Osteoblast (primary cell): Measurements from ENCODE around the gene SEPTIN5. TPM values are rescaled to one million over a fixed set of nuclear protein-coding genes. Genes with fewer than 3 reads are reported as not detected.

Source experiments
- DNase-seq: peaks from one replicate; pipeline ENCODE4 v3.0.0; 2011; ENCODE audit warnings: low spot score, mixed read lengths; ENCODE audit not compliant: insufficient read length; ENCODE audit errors: missing footprints
- H2AFZ ChIP-seq: 2 replicates; pipeline ENCODE4 v1.6.0; 2011; ENCODE audit warnings: mild to moderate bottlenecking, low read length
- H3K27ac ChIP-seq: 2 replicates; pipeline ENCODE4 v1.5.1; 2011; ENCODE audit warnings: mild to moderate bottlenecking, low read depth, low read length, moderate library complexity
- H3K27me3 ChIP-seq: 2 replicates; pipeline ENCODE4 v1.6.0; 2012; ENCODE audit warnings: mild to moderate bottlenecking, control low read depth, inconsistent platforms, low read length, moderate library complexity; ENCODE audit not compliant: insufficient read depth
- H3K36me3 ChIP-seq: 2 replicates; pipeline ENCODE4 v1.5.1; 2011; ENCODE audit warnings: mild to moderate bottlenecking, low read length, control low read depth, moderate library complexity; ENCODE audit not compliant: insufficient read depth
- H3K4me1 ChIP-seq: 2 replicates; pipeline ENCODE4 v1.5.1; 2011; ENCODE audit warnings: mild to moderate bottlenecking, low read length, control low read depth, moderate library complexity; ENCODE audit not compliant: insufficient read depth
- H3K4me2 ChIP-seq: 2 replicates; pipeline ENCODE4 v1.6.0; 2011; ENCODE audit warnings: mild to moderate bottlenecking, low read length; ENCODE audit not compliant: insufficient read depth
- H3K4me3 ChIP-seq: fragments of 200-600 bp; sonication (generic); 3 replicates; pipeline ENCODE4 v1.5.1; 2012; ENCODE audit warnings: mild to moderate bottlenecking, low read length, inconsistent platforms; ENCODE audit not compliant: insufficient read depth
- H3K79me2 ChIP-seq: 2 replicates; pipeline ENCODE4 v1.6.0; 2012; ENCODE audit warnings: mild to moderate bottlenecking, low read length, control low read depth, inconsistent platforms; ENCODE audit not compliant: insufficient read depth
- H3K9me3 ChIP-seq: 2 replicates; pipeline ENCODE4 v1.5.1; 2011; ENCODE audit warnings: low read depth, low read length, control low read depth
- H4K20me1 ChIP-seq: 2 replicates; pipeline ENCODE4 v1.6.0; 2012; ENCODE audit warnings: mild to moderate bottlenecking, low read length, control low read depth; ENCODE audit not compliant: insufficient read depth
- CTCF ChIP-seq: IDR thresholded peaks from 2 replicates; pipeline ENCODE4 v1.5.1; 2011; ENCODE audit warnings: mild to moderate bottlenecking, low read depth, low read length, moderate library complexity; ENCODE audit errors: extremely low read depth
- total RNA-seq: library from RNA; depleted of rRNA; stranded (reverse); fragments of >200 nt; gene quantifications from 2 replicates; pipeline ENCODE4 v1.2.3, GENCODE V29; 2012

The SEPTIN5 gene
- total RNA-seq, 1 donor: 14.5 TPM

- no peaks in the 10 kb centered on the region for H4K20me1 ChIP-seq
- H3K27ac ChIP-seq: no peak overlapping the region
- peaks cover 10% of the 10 kb centered on the region for H3K4me1 ChIP-seq
- no peak overlapping the region for H3K4me2 ChIP-seq
- H3K79me2 ChIP-seq: no peaks in the 10 kb centered on the region
- peaks cover 3% of the 10 kb centered on the region for H3K9me3 ChIP-seq
- H3K4me3 ChIP-seq: no peak overlapping the region
- no peaks in the 10 kb centered on the region for H3K36me3 ChIP-seq
- H2AFZ ChIP-seq: no peak overlapping the region
- no peak for TF ChIP-seq CTCF
- H3K27me3 ChIP-seq: peaks cover 3% of the 10 kb centered on the region
- DNase-seq: no peak
Observed at GRCh38 chr22:19671316-19671715, 43.0 kb upstream of the SEPTIN5 start.

GRCh38 chr22:19672054-19672776, 42.1 kb upstream of the SEPTIN5 start:
- Histone ChIP-seq H4K20me1 (no peaks in the 10 kb centered on the region), H3K4me2 (no peak overlapping the region), H3K79me2 (no peaks in the 10 kb centered on the region), H3K27me3 (peaks cover 3% of the 10 kb centered on the region), H3K4me3 (no peak overlapping the region), H3K27ac (no peak overlapping the region), H3K4me1 (peaks cover 1% of the 10 kb centered on the region), H3K9me3 (peaks cover 3% of the 10 kb centered on the region), H2AFZ (no peak overlapping the region), H3K36me3 (no peaks in the 10 kb centered on the region)
- no peak for TF ChIP-seq CTCF
- no peak for DNase-seq

- H3K4me3 ChIP-seq: no peak overlapping the region
- no peak for DNase-seq
- H2AFZ ChIP-seq: no peak overlapping the region
- H3K79me2 ChIP-seq: no peaks in the 10 kb centered on the region
- no peak overlapping the region for H3K27ac ChIP-seq
- H3K27me3 ChIP-seq: peaks cover 3% of the 10 kb centered on the region
- no peaks in the 10 kb centered on the region for H4K20me1 ChIP-seq
- TF ChIP-seq CTCF: no peak
- no peaks in the 10 kb centered on the region for H3K36me3 ChIP-seq
- H3K4me1 ChIP-seq: no peaks in the 10 kb centered on the region
- H3K4me2 ChIP-seq: no peak overlapping the region
- H3K9me3 ChIP-seq: peaks cover 3% of the 10 kb centered on the region
Observed at GRCh38 chr22:19673660-19674059, 40.6 kb upstream of the SEPTIN5 start.

GRCh38 chr22:19674129-19674928, 40.0 kb upstream of the SEPTIN5 start:
- TF ChIP-seq CTCF: no peak
- no peaks in the 10 kb centered on the region for H3K36me3 ChIP-seq
- no peak overlapping the region for H3K27ac ChIP-seq
- no peaks in the 10 kb centered on the region for H4K20me1 ChIP-seq
- no peaks in the 10 kb centered on the region for H3K79me2 ChIP-seq
- no peak overlapping the region for H3K4me3 ChIP-seq
- no peak for DNase-seq
- H3K27me3 ChIP-seq: peaks cover 3% of the 10 kb centered on the region
- H3K4me2 ChIP-seq: no peak overlapping the region
- H3K9me3 ChIP-seq: peaks cover 3% of the 10 kb centered on the region
- H3K4me1 ChIP-seq: no peaks in the 10 kb centered on the region
- no peak overlapping the region for H2AFZ ChIP-seq
